ENCODE data around the gene RPL7A.

RPL7A gene

DNA sequence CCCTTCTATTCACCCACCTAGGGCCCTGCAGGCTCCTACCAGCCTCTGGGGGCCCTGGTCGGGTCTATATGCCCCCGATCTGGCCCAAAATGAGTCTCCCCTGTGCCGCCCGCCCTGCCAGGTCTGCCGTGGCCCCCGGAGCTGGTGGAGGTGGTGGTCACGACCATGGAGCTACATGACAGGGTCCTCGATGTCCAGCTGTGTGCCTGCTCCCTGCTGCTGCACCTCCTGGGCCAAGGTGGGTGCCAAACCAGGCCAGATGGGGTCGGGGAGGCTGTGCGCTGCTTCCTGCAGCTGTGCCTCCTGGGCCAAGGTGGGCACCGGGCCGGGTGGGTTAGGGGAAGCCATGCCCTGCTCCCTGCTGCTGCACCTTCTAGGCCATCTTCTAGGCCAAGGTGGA lies 52.3 kb downstream of the RPL7A start:
- Histone ChIP-seq H3K27me3 (replicated peaks in 2 of 5; ENCODE audit: control insufficient read depth in 4 of 5, insufficient read depth in 5 of 5, low read length in 4 of 5) (no peaks in the 10 kb centered on the region), H3K4me1 (ENCODE audit: control extremely low read depth in 1 of 4, control insufficient read depth in 4 of 4, insufficient read depth in 4 of 4, low read length in 3 of 4) (no peaks in the 10 kb centered on the region), H3K9me3 (ENCODE audit: control extremely low read depth in 1 of 5, control insufficient read depth in 4 of 5, insufficient read depth in 2 of 5, low read depth in 1 of 5, low read length in 4 of 5) (no peaks in the 10 kb centered on the region), H3K27ac (ENCODE audit: insufficient read depth in 1 of 2, low read depth in 1 of 2, low read length in 2 of 2, poor library complexity in 1 of 2, severe bottlenecking in 2 of 2) (no peak overlapping the region), H3K36me3 (ENCODE audit: control insufficient read depth in 4 of 4, insufficient read depth in 4 of 4, low read length in 3 of 4) (peaks cover 0 to 27% (median 23%) of the 10 kb centered on the region in 4 experiments), H3K4me3 (ENCODE audit: control insufficient read depth in 1 of 7, extremely low read depth in 1 of 7, insufficient read depth in 4 of 7, low read depth in 2 of 7, low read length in 6 of 7) (no peak overlapping the region)
- WGBS (ENCODE audit: insufficient coverage), result 92% methylated on average over 8 of the region's 12 CpGs
- ChIA-PET POLR2A (no interaction called here), CTCF (interaction anchor here (1.1 to 1.2 kb wide), 2 partner anchors 11 to 41 kb away, joined by 4 read pairs; no protein-coding TSS in a partner anchor)
- DNase-seq, result no peak
